Stimulated activated CD8-positive, alpha-beta memory T cell treated with anti-CD3 and anti-CD28 coated beads, Interleukin-7, amount 100 ng/mL, for 24 hours (primary cell): ENCODE measurements around the gene SUCLA2.
A peak's percentile ranks its signal among the peaks of the same experiment; 100 is the strongest.
"Not testable (repeated sequence)": the region's sequence is repeated elsewhere in the genome, so short reads cannot be mapped to it uniquely, and the experiment has no call there.

ENCODE experiments used
- DNase-seq: peaks from one replicate; pipeline ENCODE4 v3.0.0-alpha.2; 2020; ENCODE audit warnings: low read depth

Gene SUCLA2

DNA sequence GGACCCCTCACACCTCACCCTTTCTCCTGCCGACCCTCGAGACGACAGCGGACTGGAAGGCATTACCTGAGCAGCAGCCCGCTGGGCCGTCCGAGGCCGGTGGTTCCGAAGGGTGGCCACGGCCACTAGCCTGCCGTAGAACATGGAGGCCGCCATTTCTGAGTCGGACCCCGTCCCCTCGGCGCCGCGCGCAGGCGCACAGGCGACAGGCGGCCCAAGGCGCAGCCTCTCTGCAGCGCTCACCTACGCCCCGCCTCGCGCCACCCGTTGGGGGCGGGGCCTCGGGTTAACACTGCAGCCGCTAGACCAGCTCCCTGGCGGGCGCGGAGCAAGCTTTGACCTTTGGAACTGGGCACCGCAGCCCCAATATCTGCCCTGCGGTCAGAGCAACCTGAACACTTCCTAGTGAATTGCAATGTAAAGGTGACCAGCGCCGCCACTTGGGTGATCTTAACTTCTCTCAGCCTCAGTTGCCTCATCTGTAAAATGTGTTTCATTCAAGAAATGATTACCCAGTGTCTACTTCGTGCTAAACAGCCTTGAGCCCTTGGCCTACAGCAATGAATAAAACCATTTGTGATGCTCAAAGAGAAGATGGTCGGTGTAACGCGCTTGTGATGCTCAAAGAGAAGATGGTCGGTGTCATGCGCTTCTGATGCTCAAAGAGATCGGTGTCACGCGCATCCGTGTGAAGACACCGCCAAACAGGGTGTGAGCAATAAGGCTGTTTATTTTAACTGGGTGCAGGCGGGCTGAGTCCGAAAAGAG lies at the start of gene SUCLA2:
Gene SUCLA2 (minus strand): TSS at position 160 of the 768 bp plus-strand sequence. CDS start 4 bp downstream, at position 156.
- peak; percentile 81 for DNase-seq

DNA sequence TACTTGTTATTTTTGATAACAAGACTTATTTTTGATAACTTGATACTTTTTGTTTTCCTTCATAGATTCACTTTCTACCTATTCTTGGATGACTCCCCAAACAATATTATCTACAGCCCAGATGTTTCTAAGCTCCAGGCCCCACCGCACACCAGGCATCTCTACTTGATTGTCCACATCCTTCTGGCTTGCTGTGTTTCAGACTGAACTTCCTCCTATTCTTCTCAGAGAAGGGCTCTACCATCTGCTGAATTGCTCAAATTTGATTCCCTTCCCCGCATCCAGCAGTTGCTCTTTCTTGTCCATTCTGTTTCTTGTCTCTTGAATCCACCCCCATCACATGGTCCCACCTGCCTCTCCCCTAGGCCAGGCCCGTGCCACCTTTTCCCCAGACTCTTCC lies 49.5 kb upstream of the SUCLA2 start:
- no peak for DNase-seq

DNA sequence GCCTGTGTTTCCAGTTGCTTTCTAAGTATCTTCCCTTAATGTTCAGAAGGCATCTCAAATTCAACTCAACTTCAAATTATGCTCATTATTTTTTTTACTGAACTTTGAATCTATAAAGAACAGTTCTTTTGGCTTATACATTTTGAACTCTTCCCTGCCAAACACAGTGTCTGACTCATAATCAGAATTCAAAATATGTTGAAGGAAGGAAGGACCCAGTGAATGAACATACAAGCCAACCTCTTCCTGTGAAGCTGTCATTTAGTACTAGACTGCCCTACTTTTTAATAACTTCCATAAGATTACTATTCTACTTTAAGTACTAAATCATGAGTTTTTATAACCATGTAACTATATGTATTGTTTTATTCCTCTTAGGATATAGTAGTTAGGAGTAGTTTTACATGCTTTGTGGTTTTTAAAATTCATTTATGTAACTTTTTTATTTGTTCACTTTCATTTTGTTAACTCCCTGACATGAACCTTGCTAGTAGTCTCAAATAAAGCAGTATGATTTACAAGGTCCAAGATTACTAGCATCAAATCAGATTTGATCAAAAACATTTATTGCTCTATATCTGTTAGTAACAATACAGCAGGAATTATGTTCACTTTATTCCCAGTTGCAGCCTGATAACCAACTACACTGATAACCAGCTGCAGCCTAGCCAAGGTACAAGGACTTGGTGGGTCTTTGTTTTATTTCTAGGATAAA lies 42.9 kb upstream of the SUCLA2 start:
- DNase-seq: no peak

DNA sequence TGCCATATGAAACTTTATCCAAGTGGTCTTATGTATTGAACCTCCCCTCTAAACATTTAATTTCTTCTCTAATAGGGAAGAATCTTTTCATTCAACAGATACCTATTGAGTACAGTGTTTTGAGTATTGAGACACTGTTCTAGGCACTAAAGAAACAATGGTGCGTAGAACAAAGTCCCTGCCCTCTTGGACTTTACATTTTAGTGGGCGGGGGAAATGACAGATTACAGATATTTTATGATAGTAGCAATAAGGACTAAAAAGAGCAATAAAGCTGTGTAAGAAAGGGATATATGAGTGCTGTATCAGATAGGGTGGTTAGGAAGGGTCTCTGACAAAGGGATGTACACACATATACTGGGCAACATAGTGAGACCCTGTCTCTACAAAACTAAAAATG lies 41.8 kb upstream of the SUCLA2 start:
- DNase-seq: no peak

DNA sequence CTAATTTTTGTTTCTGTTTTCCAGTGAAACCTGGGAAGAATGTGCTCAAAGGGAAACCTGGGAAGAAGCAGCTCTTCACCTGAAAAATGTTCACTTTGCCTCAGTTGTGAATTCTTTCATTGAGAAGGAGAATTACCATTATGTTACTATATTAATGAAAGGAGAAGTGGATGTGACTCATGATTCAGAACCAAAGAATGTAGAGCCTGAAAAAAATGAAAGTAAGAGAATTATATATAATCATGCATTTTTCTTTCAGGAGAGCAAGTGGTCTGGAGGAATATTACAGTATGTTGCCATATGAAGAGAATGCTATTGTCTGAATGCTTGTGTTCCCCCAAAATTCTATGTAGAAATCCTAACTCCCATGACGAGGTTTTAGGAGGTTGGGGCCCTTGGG lies 39.8 kb upstream of the SUCLA2 start:
- DNase-seq: no peak

DNA sequence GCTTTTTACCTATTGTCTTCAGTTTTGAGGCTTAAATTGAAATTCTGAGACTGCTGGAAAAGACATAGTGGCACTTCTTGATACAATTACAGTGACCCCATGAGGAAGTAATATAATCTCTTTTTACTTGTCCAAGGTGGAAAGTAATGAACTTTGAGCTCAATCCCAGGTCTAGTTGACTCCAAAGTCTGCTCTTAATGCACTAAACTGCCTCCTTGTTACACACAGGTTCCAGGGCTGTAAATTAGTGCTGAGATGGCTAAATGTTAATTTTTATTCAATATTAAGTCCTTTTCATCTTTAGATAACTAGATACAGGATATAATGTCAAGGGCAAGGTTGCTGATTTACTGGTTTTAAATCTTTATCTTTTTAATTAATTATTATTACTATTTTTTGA lies 39.0 kb upstream of the SUCLA2 start:
- no peak for DNase-seq

DNA sequence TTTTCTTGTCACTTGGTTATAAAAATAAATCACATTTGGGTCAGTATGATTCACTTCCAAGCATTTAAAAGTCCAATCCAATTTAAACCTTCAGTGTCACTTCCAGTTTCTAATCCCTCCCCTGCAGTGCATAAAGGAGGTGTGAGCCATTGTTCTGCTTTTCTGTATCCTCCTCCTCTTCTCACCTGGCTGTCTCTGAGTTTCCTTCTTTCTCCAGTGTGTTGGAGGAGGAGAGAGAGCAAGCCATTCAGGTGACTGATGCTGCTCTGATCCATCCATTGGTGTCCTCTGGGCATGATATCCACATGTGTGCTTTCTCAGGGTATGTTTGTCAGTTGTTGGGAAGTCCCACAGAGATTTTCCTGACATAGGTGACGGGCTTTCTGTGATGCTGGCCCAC lies 37.7 kb upstream of the SUCLA2 start:
- DNase-seq: no peak

DNA sequence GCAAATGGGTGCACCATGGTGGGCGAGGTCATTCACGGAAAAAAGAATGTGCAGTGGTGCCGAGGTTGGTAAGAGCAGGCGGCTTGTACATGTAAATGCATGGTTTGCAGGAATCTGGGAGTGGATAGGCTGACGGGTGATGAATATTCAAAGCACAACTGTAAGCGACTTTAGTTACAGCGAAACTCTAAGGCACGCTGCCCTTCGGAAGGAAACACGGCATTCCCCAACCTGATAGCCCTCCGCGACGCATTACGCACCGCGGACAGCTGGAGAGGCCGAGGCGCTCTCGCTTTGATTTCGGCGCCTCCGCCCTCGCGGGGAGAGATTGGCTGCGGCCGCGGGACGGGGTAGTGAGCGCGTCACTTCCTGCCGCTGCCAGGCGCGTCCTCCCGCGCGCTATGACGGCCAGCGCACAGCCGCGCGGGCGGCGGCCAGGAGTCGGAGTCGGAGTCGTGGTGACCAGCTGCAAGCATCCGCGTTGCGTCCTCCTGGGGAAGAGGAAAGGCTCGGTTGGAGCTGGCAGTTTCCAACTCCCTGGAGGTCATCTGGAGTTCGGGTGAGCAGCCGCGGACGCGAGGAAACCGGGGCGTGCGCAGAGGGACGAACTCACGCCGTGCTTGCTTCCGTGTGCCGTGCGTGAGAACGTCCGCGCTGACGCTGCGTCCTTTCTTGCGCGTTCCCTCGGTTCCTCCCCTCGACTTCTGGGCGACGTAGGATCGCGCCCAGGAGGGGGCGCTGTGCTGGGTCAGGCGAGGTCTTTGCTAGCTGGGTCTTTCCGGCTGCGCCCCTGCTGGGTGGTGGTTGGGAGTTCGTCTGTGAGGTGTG lies 36.5 kb upstream of the SUCLA2 start, which contains the start of gene NUDT15:
Gene NUDT15 (plus strand): TSS at position 381 of the 828 bp plus-strand sequence. CDS start 21 bp downstream, at position 402.
- peak; percentile 88 for DNase-seq

DNA sequence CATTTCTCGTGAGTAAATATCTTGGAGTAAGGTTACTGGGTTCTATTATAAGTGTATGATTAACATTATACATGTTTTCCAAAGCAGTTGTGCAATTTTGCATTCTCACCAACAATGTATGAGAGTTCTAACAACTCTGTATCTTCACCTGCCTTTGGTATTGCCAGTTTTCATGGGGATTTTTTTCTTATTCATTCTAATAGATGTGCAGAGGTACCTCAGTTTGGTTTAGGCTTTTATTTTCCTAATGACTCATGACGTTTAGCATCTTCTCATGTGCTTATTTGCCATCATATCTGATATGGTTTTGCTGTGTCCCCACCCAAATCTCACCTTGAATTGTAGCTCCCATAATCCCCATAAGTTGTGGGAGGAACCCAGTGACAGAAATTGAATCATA lies 28.8 kb upstream of the SUCLA2 start:
- DNase-seq: no peak

DNA sequence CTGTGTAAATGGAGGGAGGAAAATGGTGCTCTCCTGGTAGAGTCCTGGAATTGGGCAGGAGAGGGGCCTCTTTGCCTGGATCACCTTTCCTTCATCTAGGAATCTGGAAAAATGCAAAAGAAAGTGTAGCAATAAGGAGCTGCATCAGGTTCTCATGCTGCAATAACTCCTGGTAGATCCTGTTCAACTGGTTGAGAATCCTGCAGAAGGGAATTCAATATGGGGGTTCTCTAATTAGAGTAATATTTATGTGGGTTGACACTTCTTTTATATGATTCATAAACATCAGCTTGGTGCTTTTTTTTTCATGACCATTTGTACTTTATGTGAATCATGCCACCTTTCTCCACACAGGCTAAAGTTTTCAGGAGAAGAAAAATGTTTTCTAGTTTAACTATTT lies 27.0 kb upstream of the SUCLA2 start:
- no peak for DNase-seq

DNA sequence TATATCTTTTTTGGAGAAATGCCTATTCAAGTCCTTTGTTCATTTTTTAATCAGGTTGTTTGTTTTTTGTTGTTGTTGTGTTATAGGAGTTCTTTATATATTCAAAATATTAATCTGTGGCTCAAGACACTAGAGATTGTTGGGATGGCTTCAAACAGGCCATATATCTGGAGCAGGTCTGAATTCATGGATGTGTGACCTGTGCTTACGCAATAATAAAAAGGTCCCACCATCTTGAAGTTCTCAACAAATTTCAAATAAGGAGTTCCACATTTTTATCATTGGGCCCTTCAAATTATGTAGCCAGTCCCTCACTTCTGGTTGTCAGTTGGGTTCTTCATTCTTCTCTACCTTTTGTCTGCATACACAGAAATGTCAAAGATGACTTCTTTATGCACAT lies 18.7 kb upstream of the SUCLA2 start:
- no peak for DNase-seq

DNA sequence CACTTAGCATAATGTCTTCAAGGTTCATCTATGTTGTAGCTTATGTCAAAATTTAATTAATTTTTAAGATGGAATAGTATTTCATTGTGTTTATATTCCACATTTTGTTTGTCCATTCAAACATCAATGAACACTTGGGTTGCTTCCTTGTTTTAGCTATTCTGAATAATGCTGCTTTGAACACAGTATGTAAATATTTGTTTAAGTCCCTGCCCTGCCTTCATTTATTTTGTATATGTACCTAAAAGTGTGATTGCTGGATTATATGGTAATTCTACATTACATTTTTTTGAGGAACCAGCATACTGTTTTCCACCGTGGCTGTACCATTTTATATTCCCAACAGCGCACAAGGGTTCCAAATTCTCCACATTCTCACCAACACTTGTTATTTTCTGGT lies 17.6 kb upstream of the SUCLA2 start:
- DNase-seq: no peak

DNA sequence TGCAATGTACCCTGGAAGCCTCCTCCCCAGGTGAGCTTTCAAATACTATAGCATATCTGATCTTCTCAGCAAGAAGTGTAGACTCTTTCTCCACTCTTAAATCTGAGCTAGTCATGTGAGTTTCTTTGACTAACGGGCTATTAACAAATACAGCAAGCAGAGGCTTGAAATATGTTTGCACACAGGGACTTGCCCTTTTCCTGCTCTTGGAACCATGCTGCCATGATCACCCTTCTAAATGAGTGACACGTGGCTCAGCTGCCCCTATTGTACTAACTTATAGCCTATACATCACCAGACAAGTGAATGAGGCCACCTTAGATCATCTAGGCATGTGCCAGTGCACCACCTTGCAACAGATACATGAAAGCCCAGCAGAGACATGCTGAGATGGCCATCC lies 13.3 kb upstream of the SUCLA2 start:
- no peak for DNase-seq

DNA sequence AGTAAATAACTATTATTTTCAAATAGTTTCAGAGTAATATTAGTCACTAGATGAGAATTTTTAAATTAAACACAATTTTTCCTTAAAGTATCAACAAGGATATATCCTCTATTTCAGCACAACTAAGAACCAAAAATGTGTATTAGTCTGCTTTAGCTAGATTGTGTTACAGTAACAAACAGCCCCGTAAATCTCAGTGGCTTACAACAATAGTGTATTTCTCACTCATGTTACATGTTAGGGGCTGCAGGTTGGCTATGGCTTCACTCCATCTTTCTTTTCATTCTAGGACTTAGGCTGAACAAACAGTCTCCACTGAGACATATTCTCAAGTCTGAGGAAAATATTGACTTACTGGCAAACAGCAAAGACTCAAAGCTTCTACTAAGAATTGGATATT lies 11.6 kb upstream of the SUCLA2 start:
- no peak for DNase-seq

DNA sequence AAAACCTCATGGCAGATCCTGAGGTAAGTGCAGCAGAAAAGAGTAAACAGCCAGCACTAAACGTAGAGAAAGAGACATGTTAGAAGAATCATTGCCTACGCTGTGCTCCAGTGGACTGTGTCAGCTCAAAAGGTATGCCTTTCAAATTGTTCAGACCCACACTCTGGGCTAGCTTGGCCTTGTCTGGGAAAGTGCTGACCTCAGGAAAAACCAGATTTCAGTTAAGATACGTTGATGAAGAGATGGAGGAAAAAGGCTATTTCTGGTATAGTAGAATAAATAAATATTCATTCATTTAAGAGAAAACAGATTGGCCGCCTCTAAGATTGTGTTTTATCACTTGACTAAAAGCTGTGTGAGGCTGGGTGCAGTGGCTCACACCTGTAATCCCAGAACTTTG lies 9.6 kb upstream of the SUCLA2 start:
- no peak for DNase-seq

DNA sequence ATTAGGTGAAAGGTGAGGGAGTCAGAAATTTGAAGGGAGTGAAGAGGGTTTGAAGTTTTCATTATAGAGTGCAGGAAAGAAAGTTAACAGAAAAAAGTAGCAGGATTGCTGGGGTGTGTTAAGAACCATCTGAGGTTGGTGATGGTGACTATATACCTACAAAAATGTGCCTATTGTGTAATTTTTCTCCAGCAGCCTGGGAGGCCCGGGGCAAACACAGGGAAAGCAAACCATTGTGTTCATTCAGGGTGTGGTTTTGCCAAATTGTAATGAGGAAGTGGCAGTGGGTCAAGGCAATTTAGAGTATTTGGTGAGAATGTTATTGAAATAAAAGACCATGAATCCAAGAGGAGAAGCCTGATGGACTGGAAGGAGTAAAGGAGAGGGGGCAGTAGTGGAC lies 8.2 kb upstream of the SUCLA2 start:
- no peak for DNase-seq

DNA sequence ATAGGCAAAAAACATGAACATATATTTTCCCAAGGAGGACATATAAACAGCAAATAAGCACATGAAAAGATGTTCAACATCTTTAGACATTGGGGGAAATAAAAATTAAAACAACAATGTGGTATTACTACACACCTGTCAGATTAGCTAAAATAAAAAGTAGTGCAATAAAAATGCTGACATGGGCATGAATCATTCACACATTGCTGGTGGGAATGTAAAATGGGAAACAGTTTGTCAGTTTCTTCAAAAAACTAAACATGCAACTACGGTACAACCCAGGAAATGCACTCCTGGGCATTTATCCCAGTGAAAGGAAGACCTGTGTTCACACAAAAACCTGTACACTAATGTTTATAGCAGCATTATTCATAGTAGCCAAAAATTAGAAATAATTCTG lies 5.3 kb upstream of the SUCLA2 start:
- DNase-seq: no peak

DNA sequence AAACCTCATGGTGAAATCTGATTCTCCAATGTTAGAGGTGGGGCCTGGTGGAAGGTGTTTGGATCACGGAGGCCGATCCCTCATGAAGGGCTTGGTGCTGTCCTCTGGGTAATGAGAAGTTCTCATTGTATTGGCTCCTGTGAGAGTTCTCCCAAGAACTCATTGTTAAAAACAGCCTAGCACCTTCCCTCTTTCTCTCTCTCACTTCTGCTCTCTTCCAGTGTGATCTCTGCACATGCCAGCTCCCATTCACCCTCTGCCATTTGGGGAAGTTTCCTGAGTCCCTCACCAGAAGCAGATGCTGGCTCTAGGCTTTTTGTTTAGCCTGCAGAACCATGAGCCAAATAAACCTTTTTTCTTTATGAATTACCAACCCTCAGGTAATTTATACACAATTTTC lies 3.1 kb upstream of the SUCLA2 start:
- DNase-seq: no peak

DNA sequence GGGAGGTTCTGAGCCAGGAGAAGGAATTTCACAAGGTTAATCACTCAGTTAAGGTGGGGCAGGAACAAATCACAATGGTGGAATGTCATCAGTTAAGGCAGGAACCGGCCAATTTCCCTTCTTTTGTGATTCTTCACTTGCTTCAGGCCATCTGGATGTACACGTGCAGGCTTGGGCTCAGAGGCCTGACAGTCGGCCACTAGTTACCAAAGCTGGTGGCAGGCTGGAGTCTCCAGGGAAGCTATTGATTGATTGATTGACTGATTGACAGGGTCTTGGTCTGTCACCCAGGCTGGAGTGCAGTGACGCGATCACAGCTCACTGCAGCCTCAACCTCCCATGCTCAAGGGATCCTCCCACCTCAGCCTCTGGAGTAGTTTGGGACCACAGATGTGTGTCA lies 926 bp upstream of the SUCLA2 start:
- not testable (repeated sequence) for DNase-seq

DNA sequence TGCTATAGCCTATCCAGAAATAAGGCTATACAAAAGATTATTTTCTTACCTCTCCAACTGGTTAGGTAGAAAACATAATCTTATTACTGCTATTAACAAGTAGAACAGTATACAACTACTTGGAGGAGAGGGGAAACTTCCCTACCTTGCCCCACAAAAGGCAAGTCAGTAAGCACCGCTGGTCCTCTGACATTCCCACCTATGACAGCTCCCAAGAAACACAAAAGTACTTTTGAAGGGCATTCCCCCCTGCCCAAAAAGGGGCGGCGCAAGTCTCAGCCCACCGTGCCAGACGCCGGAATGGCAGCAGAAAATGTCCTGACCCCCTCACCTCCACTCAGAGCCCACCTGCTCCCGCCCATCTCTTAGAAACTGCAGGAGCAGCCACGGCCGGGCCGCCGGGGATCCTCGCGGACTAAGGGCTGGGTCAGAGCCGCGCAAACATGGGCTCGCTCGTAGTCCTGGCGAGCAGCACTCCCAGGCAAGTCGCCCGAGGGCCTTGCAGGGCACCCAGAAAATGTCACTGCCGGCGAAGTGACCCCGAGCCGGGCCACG lies 437 bp downstream of the SUCLA2 start:
- DNase-seq: no peak

DNA sequence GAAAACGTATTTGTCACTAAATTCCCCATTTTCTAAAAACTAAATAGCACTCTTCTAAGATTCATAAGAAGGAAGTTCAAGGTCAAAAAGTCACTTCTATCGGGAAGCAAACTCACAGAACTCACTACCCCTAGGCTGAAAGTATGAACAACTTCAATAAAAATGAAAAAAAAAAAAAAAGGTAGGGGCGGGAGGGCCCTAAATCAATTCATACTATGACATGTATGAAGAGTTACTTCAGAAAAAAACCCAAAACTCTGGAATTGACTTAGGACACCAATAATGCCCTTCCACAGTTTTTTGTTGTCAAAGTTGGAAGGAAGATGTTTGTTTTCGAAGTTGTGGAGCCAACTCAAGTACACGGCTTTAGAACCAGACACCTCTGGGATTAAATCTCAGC lies 1.1 kb downstream of the SUCLA2 start:
- no peak for DNase-seq

DNA sequence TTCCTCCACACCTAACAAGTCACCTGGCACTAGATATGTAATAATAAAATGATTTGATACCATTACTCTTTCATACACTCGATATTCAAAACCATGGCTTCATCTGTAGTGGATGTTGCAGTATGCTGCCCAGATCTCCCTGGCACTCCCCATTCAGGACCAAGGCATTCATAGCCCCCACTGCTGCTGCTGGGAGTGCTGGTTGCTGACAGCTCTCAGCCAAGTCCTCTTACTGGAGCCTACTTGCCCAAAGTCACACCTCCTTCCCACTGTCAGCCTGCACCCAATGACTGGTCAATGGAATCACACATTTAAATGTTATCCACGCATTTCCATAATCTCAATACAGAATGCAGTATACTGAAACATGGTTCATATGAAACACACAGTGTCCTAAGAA lies 3.7 kb downstream of the SUCLA2 start:
- DNase-seq: no peak
